Left forelimb (tissue), 1 donor: ENCODE data around the gene HEATR5A.
"Not testable (repeated sequence)": the region's sequence is repeated elsewhere in the genome, so short reads cannot be mapped to it uniquely, and the experiment has no call there.

Experiments
- DNase-seq: peaks from one replicate; pipeline ENCODE4 v3.0.0-alpha.2; 2018; ENCODE audit warnings: low spot score

HEATR5A gene

DNA sequence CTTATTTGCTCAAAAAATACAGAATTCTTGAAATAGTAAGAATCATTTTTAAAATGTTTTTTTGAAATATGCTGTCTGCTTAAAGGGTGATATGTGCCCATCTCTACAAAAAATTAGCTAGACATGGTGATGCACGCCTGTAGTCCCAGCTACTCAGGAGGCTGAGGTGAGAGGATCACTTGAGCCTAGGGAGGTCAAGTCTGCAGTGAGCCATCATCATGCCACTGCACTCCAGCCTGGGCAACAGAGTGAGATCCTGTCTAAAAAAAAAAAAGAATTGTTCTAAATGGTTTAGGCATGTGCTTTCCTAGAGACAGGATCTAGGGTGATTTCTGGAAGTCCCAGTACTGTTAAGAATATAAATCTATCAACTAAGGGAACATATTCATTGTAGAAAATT, 137.2 kb downstream of the HEATR5A start:
- no peak for DNase-seq

DNA sequence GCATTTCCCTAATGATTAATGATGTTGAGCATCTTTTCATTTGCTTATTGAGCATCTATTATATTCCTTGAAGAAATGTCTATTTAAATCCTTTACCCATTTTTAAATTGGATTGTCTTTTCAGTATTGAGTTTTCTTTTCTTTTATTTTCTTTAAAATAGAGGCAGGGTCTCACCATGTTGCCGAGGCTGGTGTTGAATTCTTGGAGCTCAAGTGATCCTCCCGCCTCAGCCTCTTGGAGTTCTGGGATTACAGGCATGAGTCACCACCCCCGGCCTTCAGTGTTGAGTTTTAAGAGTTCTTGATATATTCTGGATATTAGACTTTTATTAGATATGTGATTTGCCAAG, 139.5 kb downstream of the HEATR5A start:
- no peak for DNase-seq

DNA sequence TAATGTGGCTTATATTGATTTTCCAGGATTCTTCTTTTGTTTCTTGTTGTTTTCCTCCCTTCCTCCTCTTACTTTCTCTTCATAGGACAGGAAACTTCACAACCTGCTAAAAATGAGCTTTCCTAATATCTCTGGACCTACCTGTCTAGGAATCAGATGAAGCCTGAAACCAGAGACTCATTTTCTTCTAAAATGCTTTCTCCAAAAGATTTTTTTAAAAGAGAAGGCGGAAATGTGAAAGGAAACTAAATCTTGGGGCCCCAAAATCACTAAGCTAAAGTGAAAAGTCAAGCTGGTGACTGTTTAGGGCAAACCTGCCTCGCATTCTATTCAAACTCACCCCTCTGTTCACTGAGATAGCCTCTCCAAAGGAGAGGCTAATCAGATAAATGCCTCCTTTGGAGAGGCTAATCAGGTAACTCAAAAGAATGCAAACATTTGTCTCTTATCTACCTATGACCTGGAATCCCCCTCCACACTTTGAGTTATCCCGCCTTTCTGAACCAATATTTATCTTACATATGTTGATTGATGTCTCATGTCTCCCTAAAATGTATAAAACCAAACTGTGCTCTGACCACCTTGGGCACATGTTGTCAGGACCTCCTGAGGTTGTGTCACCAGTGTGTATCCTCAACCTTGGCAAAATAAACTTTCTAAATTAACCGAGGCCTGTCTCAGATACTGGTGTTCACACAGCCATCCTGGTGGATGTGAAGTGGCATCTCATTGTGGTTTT, 140.0 kb downstream of the HEATR5A start:
- no peak for DNase-seq

DNA sequence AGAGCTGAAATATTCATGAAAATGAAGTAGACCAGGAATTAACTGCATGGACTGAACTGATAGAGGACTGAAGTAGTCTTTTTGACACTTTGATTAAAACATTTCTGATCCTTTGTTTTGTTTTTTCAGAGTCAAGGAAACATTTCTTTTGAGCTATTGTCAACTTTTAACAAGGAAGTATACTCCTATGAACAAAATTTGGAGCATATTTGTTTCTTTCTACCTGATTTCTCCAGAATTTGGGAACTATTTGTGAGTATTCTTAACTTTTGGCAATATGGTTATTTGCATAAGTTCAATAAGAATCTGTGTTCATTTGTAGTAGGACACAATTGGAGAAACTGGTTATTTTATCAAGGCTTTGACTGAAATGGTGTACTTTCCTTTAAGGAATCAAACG, 141.5 kb downstream of the HEATR5A start:
- no peak for DNase-seq

DNA sequence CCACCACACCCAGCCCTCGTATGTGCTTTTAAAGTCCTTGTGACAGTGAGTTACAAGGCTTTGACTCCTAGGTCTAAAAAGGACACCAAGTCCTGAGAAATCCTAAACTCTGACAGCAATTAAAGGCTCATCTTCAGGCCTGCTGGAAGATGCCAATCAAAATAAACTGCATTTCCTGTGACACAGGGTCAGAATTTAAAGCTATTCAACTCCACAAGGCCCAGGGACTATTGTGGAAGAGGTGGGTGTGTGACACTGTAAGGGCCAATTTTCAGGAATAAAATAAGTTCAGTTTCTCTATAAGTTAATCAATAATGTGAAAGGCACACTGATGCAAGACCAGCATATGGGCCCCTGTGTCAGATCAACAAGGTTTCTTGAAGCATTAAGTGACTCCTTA, 143.3 kb downstream of the HEATR5A start:
- DNase-seq, result no peak

DNA sequence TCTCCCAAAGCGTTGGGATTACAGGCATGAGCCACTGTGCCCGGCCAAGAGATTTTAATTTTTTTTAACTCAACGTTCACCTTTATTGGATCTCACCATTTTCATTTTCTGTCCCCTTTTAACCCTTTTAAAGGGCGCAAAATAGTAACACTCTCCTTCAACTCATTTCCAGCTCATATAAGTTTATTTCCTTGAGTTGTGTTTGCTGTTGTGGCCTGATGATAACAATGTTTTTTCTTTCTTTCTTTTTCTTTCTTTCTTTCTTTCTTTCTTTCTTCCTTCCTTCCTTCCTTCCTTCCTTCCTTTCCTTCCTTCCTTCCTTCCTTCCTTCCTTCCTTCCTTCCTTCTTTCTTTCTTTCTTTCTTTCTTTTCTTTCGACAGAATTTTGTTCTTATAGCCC, 143.9 kb downstream of the HEATR5A start:
- not testable (repeated sequence) for DNase-seq

DNA sequence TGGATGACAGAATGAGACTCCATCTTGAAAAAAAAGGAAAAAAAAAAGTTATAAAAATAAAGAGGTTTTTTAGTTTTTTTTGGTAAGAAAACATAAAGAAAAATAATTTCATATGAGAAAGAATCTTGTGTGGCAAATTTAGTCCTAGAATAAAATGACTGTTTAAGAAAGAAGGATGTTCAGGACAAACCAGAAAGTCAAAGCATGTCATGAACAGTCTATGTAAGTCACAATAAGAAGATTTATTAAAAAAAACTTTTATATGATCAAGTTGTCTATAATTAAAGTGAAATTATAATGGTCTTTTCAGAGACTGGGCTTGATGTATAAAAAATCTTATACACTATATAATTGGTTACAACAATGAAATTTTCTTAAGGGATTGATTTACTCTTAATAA, 144.6 kb downstream of the HEATR5A start:
- DNase-seq, result no peak

DNA sequence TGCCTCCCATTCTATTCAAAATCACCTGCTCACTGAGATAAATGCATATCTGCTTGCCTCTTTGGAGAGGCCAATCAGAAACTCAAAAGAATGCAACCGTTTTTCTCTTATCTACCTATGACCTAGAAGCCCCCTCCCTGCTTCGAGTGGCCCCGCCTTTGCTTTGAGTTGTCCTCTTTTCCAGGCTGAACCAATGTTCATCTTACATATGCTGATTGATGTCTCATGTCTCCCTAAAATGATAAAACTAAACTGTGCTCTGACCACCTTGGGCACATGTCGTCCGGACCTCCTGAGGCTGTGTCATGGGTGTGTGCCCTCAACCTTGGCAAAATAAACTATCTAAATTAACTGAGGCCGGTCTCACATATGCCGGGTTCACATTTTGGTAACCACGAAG, 148.7 kb downstream of the HEATR5A start:
- DNase-seq, result no peak

DNA sequence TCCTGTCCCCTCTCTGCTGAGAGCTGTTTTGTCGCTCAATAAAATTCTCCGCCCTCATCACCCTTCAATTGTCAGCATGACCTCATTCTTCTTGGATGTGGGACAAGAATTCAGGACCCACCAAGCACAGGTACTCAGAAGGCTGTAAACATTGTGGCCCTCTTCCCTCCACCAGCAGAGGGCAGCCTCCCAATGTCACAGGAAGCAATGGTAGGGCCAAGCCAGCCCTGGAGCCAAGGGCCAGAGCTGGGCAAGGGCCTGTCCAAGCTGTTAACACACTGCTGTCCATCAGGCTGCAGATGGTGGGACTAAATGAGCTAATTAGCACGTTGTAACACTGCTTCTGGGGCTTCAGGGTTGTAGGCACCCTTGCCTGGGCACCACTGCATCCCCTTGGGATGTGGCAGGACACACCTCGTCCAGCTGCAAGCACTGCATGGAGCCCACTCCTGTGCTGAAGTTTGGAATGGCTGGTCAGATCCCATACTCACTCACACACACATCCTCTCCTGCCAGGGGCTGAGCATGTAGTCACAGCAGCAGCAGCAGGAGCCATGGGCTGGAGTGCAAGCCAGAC, 150.1 kb downstream of the HEATR5A start:
- no peak for DNase-seq

DNA sequence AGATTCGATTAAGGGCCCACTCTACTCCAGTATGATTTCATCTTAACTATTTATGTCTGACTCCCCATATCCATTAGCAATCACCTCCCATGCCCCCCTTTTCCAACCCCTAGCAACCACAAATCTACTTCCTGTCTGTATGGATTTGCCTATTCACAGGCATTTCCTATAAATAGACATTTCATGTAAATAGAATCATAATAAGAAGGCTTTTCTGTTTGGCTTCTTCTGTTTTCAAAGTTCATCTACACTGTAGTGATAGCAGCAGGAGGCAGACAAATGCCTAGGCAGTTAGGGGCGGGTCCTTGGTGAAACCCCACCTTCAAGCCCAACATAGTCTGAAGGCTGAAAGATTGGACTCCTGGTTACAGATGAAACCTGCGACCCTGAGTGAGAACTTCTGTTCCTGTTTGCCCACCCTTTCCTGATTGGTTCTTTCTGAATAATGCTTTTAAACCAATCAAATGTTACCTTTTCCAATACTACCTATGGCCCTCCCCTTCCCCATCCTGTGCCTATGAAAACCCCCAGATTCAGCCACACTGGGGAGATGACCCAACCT, 150.6 kb downstream of the HEATR5A start:
- DNase-seq, result no peak

DNA sequence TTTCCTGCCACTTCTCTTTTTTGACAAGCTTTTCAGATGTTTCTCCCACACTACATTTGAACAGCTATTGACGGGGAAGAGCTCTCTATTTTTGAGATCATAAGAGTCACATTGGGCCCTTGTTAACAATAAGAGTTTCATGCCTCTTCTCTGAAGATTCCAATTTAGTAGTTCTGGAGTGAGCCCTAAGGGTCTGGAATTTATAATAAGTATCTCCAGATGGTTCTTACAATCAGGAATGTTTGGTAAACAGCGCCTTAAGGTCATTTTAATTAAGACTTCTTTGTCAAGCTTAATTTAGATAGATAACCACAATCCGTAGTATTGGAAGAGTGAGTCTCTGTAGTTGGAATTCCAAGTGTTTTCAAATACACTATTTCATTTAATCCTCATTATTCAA, 152.1 kb downstream of the HEATR5A start:
- DNase-seq, result no peak

DNA sequence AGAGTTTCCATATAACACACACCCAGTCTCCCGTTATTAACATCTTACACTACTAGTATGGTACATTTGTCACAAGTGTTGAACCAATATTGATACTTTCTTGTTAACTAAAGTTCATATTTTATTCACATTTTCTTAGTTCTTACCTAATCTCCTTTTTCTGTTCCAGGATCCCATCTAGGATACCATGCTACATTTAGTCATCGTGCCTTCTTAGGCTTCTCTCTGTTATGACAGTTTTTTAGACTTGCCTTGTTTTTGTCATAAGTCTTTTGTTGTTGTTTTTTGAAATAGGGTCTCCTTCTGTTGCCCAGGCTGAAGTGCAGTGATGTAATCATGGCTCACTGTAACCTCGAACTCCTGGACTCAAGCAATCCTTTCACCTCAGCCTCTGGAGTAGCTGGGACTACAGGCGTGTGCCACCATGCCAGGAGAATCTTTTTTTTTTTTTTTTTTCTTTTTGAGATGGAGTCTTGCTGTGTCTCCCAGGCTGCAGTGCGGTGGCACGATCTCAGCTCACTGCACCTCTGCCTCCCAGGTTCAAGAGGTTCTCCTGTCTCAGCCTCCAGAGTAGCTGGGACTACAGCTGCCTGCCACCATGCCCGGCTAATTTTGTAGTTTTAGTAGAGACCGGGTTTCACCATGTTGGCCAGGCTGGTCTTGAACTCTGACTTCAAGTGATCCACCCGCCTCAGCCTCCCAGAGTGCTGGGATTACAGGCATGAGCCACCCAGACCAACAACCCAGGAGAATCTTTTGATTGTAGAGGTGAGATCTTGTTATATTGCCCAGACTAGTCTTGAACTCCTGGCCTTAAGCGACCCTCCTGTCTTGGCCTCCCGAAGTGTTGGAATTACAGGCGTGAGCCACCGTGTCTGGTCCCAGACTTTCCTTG, 153.7 kb downstream of the HEATR5A start:
- DNase-seq, result no peak

DNA sequence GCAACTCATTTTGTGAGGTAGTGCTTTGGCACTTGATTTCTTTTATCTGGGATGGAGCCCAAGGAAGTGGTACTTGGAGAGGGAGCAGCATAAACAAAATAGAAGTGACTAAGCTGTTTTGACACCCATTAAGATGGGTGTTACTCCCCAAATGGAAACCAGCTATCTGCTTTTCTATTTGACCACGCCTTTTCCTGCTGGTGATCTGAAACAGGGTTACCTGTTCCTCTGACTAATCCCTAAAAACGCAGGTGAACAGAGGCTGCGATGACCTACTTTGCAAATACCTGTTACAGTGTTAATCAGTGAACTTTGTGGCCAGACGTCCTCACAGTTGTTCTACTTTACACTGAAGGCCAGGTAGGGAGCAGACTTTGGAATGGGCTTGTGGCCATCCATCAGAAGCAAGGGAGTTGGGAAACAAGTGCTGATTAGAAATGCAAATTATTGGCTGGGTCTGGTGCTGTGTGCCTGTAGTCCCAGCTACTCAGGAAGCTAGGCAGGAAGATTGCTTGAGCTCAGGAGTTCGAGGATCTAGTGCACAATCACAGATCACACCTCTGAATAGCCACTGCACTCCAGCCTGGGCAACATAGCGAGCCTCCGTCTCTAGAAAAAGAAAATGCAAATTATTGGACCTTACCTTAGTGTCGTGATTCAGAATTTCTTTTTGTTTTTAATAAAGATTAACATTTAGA, 154.5 kb downstream of the HEATR5A start:
- no peak for DNase-seq

DNA sequence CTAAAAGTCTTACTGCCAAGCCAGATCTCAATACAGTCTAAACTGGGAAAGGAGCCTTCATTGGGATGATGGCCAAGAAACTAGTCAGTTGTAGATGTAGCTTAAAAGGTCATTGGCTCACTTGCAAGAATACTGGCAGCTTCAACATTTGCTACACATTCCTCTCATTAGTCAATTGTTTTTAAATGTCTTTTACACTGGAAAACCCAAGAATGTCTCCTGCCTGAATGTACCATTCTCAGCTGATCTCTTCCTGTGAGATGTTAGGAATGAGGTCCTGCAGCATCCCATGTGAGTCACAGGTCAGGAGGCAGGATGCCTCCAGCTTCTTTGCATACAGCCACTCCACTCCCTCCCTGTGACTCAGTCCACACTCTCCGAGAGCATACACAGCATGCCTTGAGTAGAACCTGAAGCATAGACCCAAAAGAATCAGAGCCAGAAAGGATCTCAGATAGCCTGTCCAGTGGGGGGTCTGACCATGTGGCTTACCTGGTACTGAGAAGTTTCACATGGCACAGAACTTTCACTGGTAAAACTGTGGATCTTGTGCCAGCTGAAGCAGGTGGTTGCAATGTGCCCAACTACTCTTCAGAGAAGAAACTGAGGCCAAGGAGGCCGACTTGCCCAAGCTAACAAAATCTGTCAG, 156.7 kb downstream of the HEATR5A start:
- DNase-seq, result no peak

DNA sequence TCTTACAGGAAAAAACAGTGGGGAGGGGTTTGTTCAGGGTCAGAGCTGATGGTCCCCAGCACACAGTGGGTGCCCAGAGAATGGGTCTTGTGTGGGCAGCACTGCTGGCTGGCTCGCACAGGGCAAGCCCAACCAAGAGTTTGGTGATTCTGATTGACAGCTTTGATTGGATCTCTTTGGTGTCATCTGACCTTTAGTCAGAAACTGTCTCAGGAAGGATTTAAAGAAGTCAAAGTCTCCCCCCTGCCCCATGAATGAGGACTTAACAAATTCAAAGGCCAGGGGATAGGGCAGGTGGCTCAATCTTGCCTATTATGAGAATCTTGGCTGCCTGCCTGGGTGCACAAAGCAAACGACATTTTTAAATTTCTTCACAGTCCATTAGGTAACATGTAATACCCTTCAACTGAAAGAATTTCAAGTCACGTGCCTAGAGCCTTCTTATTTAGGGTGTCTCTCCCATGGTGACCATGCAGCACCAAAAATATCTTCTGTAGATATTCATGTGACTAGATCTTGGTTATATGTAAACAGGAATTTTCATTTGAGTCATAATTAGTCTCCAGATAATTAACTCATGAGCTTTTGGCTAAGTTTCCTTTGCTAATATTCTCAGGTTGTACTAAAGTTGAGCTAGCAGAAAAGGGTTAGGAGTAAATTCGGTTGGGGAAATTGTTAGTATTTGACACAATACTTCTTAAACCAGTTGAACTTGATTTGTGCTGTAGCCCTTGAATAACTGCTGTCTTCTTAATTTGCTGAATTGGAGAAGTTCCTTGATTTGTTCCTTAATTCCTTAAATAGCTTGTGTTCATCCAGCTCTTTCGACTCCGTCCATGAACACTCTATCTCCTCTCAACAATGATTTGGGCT, 158.3 kb downstream of the HEATR5A start:
- no peak for DNase-seq

DNA sequence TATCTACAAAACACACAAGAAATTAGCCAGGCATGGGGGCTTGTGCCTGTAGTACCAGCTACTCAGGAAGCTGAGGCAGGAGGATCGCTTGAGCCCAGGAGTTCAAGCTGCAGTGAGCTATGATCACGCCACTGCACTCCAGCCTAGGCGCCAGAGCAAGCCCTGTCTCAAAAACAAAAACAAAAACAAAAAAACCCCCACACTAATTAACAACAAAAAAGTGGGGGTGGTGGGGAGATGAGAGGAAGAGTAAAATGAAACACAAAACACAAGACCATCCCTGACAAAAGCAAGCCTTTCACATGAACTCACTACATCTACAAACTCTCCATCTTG, 158.9 kb downstream of the HEATR5A start:
- no peak for DNase-seq

DNA sequence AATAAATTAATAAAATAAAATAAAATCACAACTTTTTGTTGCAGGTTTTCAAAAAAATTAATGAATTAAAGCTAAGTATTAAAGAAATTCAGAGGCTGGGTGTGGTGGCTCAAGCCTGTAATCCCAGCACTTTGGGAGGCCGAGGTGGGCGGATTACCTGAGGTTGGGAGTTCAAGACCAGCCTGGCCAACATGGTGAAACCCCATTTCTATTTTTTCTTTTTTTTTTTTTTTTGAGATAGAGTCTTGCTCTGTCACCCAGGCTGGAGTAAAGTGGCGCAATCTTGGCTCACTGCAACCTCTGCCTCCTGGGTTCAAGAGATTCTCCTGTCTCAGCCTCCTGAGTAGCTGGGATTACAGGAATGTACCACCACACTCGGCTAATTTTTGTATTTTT, 161.3 kb downstream of the HEATR5A start:
- not testable (repeated sequence) for DNase-seq

DNA sequence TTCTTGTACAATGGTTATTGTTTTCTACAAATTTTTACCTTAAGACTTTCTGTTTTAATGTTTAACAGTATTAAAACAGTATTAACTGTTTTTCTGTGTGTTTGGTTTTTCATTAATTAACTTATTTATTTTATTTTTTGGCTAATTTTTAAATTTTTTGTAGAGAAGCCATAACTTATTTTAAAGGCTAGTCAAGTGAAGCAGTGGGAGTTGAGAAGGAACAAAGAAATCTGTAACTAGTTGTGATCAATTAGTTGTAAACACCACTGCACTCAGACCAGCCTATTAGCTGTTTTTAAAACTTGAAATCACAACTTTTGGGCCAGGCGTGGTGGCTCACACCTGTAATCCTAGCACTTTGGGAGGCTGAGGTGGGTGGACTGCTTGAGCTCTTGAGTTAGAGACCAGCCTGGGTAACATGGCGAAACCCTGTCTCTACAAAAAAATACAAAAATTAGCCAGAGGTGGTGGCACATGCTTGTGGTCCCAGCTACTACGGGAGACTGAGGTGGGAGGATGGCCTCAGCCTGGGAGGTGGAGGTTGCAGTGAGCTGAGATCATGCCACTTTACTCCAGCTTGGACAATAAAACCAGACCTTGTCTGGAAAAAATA, 161.8 kb downstream of the HEATR5A start:
- no peak for DNase-seq

DNA sequence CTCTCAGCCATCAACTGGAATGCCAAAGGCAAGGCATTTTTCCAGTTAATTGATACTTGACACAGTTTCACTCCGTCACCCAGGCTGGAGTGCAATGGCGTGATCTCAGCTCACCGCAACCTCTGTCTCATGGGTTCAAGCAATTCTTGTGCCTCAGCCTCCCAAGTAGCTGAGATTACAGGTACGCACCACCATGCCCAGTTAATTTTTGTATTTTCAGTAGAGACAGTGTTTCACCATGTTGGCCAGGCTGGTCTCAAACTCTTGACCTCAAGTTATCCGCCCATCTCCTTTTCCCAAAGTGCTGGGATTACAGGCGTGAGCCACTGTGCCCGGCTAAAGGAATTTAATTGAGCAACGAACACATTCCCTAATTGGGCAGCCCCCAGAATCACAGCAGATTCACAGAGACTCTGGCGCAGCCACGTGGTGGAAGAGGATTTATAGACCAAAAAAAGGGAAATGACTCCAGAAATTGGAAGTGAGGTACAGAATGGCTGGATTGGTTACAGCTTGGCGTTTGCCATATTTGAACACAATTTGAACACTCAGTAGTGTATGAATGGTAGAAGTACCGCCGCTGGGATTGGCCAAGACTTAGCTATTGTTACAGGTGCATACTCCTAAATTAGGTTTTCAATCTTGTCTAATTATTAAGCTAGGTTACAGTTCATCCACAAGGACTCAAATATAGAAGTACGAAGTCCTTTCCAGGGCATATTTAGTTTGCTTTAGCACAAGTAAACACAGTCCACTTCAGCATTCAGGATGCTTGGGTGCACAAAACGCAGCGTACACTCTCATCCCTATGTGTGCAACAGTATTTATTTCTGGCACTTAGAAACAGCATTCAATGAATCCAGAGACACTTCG, 162.6 kb downstream of the HEATR5A start:
- not testable (repeated sequence) for DNase-seq

DNA sequence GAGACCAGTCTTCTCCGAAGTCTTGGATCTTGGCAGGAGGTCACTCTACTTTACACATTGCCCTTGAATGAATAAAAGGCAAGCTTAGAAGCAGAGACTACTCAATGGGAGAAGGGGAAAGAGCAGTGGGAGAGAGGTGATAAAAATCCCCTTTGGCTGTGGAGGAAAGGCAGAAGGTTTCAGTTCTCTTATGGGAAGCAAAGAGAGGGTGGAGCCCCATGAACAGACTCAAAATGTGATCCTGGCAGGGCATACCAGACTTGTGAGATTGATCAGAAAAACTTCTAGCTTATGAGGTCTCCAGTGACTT, 163.2 kb downstream of the HEATR5A start:
- no peak for DNase-seq
